HG03066 (cell line): ENCODE measurements around the gene PRMT7.
A peak's percentile ranks its signal among the peaks of the same experiment; 100 is the strongest.

Experiments used
- ATAC-seq: cut with Tn5 transposase; IDR thresholded peaks from one replicate; pipeline ENCODE4 v1.9.1; 2021; ENCODE audit warnings: low read depth; ENCODE audit not compliant: unreplicated experiment

Gene PRMT7

DNA sequence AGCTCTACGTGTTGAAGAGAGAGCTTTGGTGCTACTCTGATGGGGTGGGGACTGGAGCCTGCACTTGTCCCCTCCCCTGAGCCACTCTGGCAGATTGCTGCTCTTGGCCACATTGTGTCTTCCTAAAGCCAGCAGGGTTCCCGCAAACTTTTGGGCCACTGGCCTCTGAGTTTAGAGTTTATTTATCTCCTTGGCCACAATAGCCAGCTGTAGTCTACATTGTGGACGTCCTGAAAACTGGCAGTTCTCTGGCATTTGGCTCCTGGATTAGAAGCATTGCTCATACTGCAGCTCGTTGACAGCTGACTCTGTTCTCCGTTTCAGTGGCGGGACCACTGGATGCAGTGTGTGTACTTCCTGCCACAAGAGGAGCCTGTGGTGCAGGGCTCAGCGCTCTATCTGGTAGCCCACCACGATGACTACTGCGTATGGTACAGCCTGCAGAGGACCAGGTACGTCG, 34.6 kb downstream of the PRMT7 start:
- no peak for ATAC-seq

DNA sequence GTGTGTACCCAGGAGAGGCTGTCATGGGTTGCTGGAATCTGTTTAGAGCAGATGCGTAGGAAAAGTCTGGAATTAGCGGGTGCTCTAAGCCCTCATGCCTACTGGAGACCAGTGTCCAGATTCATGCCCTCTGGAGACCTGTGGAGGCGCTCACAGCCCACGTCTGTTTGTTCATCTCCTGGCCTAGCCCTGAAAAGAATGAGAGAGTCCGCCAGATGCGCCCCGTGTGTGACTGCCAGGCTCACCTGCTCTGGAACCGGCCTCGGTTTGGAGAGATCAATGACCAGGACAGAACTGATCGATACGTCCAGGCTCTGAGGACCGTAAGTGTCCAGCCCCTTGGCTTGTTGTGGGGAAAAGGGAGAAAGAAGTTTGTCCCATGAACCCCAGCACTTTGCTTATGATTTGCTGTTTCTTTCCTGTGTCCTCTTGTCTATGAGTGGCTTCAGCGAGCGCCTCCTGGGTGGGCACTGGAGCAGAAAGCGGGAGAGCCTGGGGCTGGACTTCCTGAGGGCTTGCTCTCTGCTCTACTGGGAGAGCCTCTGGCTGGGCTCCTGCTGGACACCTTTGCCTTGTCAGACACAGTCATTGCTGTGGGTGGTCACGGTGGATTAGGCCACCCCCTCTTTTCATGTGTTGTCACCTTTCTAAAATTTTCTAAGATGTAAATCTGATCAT, 35.3 kb downstream of the PRMT7 start:
- no peak for ATAC-seq

DNA sequence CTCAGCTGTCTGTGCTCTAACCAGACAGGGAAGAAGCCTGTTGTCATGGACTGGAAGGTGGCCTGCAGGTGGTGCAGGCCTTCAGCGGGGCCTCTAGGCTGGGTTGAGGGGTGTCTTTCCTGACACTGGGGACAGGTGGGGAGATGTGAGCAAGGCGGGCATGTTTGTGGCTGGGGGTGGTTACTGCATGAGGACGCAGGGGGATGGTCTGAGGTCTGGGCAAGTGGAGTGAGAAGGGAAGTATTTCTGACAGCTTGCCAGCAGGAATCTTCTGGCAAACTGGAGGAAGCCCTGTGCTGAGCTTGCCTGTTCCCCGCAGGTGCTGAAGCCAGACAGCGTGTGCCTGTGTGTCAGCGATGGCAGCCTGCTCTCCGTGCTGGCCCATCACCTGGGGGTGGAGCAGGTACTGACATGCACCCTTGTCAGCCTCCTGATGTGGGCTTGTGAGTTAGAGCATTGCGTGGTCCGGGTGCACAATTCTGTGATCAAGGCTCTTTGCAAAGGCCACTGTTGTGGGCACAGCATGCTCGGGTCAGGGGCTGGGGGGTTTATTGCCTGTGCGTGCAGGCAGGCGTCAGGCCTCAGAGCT, 36.2 kb downstream of the PRMT7 start:
- ATAC-seq, result no peak

DNA sequence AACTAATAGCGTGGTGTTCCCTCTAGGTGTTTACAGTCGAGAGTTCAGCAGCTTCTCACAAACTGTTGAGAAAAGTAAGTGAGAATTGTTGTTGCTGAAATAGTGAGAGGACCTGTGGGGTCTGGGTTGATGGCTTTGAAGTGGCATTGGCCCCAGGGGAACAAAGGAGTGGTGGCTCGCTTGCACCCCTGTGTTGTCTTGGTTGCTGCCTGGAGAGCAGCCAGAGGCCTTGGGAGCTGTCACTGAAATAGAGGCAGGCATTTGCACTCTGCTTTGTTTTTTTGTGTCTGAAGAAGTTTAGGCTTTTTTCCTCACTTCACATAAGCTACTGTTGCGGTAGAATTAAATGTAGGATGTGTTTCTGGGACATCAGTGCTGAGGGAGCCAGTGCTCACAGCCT, 36.8 kb downstream of the PRMT7 start:
- no peak for ATAC-seq

DNA sequence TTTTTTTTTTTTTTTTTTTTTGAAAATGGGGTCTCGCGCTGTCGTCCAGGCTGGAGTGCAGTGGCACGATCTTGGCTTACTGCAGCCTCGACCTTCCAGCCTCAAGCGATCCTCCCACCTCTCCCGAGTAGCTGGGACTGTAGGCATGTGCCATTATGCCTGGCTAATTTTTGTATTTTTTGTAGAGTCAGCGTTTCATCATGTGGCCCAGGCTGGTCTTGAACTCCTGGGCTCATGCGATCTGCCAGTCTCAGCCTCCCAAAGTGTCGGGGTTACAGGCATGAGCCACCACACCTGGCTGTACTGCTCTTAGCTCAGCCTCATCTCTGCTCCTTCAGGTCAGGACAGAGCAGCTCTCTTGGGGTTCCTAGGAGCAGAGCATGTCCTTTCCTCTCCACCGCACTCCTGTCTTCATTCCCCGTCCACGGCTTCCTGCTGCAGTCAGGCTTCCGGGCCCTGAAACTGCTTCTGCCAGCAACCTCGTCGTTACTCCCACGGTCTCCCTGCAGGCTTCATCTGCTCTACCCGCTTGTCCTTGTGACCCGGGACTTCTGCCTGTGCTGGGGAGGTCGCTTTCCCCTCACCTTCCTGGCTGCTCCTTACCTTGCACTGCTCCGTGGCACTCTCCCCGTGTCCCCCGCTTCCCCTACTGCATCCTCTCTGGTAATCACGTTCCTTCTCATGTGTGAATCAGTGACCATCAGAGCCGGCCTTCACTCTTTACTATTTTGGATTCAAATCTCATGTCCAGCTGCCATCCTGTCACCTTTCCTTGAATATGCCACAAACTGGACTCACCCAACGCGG, 38.0 kb downstream of the PRMT7 start:
- no peak for ATAC-seq

DNA sequence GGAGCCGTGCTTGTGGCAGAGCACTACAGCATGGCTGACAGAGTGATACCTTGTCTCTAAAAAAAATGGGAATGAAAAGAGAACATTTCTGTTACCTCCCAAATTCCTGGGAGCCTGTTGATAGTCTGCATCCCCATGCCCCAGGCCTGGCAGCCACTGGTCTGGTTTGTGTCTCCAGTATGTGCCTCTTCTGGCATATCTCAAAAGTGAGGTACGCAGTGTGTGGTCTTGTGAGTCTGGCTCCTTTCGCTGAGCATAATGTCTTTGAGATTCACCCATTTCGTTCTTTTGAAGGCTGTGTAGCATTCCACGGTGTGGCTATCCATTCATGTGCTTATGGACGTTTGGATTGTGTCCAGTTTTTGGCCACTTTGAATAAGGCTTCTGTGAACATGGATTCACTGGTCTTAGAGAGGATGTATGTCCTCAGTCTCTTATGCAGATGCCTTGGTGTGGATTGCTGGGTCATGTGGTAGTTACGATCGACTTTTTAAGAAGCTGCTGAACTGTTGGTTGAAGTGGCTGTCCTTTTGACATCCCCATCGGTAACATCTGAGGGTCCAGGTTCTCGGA, 39.1 kb downstream of the PRMT7 start:
- no peak for ATAC-seq

DNA sequence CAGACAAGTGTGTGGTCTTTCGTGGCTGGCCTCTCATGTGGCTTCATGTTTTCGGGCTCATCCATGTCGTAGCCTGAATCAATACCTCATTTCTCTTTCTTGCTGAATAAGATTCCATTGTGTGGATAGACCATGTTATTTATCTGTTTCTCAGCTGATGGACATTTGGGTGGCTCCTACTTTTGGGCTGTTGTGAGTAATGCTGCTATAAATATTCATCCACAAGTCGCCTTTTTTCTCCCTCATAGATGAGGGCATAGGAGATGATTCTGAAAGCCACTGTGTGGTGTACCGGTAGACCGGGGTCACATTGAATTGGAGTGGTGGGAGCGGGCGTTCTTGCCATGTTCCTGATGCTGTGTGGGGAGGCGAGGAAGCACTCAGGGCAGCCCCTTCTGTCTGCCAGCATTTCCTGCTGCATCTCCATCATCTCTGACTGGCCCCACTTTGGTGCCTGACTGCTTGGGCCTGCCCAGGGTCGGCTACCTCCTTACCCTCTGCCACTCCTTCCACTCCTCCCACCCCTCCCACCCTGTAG, 40.1 kb downstream of the PRMT7 start:
- ATAC-seq, result no peak

DNA sequence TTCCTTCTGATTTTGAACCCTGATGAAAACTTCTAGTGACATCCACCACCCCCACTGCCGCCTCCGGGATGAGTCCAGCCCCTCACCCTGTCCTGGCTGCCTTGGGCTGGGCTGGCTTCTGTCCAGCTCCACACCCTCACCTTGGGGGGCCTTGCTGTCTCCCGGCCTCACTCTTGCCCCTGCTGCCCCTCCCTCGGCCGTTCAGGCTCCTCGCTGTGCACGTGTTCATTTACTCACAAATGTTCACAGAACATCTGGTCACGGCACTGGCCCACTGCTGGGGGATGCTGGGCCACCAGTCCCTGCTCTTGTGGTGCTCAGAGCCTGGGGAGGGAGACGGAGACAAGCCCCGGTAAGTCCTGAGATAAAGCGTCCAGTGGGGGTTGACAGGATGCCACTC, 40.6 kb downstream of the PRMT7 start:
- no peak for ATAC-seq

DNA sequence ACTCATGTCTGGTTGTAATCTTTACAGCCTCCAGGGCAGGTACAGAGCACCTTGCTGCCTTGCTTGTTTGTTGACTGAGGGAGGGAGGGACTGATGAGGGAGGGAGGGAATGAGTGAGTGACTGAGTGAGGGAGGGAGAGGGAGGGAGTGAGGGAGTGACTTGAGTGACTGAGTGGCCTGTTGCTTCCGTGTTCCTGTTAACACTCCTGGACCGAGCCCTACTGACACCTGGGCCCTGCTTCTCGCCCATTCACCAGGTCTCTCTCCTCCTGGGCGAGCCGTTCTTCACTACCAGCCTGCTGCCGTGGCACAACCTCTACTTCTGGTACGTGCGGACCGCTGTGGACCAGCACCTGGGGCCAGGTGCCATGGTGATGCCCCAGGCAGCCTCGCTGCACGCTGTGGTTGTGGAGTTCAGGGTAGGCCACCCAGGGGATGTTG, 41.2 kb downstream of the PRMT7 start:
- ATAC-seq, result no peak

DNA sequence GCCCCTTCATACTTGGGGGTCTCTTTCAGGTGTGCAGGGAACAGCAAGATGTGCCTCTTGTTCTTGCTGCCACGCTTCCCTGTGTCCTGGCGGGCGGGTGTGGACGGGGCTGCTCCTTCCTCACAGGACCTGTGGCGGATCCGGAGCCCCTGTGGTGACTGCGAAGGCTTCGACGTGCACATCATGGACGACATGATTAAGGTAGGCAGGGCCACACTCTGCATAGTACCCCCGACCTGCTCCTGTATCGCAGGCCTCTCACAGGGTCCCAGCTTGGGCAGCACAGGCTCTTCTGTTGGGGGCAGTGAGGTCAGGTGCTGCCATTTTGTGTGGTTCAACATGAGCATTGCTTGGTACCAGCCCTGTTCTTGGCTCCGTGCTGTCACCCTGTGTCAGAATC, 42.5 kb downstream of the PRMT7 start:
- ATAC-seq, result no peak

DNA sequence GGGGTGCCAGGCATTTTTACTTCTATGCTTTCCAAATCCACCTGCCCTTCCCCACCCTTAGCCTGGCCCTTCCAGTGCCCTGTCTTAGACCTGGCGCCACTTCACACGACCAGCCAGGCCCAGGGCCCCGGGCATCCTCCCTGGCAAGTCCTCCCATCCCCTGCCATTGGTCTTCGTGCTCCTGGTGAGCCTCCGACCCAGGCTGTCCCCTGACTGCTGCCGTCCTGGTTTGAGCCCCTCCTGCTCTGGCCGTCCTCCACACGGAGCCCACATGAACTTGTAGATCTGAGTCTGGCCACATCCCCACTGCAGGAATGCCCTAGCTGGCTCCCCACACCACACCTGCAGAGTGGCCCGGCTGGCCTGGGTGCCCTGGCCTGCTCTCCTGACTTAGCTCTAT, 44.0 kb downstream of the PRMT7 start:
- no peak for ATAC-seq

DNA sequence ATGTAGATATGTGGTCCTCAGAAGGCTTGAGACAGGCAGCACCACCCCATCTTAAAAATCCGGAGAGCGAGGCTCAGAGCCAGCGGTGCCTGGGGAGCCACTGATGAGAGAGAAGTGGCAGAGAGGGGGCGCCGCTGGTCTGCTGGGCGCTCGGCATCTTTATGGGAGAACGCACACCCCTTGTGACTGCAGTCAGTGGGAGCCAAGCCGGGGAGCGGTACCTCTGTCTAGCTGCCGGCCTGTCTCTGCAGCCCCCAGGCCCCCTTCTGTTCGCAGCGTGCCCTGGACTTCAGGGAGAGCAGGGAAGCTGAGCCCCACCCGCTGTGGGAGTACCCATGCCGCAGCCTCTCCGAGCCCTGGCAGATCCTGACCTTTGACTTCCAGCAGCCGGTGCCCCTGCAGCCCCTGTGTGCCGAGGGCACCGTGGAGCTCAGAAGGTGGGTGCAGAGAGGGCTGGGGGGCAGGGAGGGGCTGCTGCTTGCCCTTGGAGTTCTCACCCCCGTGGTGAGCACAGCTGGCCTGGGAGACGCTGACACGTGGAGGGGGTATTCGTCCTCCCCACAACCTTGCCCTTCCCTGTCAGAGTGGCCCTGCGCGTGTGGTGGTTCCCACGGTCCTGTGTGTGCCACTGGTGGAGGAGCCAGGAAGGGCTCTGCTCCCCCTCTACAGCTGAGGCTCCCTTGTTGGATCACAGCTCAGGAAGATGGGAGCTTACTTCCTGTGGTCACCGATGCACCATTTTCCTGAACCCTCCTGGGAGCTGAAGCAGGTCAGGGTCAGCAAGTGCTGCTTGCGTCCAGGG, 44.8 kb downstream of the PRMT7 start:
- ATAC-seq, result no peak

DNA sequence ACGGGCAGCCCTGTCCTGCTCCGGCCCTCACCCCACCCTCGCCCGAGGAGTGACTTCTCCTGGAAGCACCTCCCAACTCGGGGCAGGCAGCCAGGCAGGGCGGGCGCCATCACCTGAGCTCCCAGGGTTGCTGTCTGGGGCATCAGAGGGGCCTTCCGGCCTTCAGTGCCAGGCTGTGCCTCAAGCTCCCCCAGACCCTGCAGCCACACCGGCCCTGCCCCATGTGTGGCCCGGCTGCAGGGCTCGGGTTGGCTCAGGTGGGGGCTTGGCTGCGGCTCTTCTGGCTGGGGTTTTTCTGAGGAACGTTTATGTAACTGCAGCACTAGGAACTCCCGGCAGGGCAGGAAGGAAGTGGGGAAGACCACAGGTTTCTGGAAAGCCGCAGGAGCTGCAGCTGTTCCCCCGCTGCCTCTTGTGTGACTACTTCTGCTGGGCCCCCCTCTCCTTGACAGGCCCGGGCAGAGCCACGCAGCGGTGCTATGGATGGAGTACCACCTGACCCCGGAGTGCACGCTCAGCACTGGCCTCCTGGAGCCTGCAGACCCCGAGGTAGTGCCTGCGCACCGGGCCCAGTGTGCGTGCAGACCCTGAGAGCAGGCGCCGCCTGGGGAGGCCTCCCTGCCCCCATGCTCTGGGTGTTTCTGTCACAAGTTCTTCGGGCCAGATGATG, 45.6 kb downstream of the PRMT7 start:
- peak; percentile 82 for ATAC-seq

DNA sequence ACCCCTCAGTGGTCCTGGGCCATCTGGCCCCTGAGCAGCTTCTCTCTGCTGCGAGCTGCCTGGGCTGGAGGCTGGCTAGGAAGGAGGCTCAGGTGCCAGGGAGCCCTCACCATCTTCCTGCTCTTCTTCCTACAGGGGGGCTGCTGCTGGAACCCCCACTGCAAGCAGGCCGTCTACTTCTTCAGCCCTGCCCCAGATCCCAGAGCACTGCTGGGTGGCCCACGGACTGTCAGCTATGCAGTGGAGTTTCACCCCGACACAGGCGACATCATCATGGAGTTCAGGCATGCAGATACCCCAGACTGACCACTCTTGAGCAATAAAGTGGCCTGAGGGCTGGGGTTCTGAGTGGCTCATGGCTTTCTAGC, 46.1 kb downstream of the PRMT7 start:
- no peak for ATAC-seq

DNA sequence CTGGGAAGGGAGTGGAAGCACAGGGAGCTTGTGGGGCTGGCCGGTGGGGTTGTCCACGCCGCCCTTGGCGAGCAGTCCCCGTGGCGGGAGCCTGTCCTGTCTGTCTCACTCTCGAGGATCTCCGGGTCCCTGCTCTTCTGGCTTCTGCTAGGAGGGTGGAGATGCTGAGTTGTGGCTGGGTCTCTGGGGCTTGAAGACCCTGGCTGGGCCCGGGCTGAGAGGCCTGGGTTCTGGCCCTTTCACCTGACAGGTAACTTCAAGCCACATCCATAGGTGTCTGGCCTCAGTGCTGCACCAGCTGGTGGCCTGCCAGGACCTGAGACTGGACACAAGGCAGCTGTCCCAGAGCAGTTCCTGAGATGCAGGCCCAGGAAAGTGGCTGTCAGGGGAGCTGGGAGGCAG, 46.7 kb downstream of the PRMT7 start:
- no peak for ATAC-seq

DNA sequence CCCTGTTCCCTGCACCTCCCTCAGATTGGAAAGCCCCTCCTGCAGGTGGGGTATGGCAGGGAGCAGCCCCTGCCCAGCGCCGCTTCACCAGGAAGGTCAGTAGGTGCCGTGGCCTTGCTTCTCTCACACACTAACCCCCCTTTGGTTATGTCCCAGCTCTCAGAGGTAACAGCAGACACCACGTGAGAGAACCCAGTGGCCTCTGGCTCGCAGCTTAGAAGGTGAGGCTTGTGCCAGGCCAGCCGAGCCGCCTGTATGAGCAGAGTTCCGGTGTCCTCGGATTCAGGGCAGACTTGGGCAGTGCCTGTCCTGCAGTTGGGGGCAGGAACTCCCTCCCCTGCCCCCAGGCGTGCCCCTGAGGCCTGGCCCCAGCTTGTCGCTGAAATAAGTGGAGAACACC, 47.1 kb downstream of the PRMT7 start:
- ATAC-seq, result no peak

DNA sequence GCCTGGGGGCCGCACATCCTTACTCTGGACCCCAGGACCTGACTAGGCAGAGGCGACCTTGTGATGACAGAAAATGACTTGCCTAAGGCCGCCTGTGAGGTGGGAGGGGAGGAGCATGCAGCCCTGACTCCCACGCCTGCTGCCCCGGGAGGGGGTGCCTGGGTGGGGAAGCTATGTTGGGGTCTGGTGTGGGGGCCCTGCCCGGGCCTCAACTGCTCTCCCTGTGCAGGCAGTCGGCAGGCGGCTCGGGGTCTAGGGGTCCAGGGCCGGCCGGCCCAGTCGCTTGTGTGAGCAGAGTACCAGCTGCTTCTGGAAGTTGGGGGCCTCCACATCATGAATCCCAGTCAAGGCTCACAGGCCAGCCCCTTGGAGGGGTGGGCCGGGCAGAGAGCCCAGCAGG, 48.1 kb downstream of the PRMT7 start:
- no peak for ATAC-seq

DNA sequence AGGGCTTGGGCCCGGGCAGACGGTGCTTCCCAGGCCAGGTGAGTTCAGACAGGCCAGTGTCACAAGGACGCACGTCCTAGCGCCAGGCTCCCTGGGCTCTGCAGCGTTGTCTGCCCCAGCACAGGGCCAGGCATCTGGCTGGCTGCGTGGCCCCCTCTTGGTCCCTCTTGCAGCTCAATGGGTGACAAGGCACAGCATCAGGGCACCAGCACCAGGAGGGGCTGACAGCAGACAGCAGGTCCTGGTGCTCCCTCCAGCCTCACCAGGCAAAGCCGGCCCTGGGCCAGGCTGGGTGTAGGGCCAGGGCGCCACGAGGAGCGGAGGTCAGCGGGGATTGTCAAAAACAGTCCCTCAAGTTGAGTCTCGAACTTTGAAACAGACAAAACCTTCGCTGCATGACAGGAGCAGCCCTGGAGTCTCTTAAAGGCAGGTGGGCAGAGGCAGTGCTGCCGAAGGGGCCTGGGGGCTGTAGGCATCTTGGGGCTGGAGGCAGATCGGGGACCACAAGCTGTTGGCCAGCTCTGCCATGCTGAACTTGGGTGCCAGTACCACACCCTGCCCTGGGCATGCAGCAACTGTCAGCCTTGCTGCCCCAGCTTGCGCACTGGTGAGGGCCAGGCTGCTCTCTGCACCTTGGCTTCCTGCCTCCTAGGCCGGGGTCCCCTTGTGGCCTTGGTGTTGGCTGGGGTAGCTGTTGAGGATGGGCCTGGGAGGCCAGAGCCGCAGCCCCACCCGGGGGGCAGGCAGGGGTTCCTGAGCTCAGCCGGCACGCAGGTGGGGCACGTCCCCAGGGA, 48.8 kb downstream of the PRMT7 start:
- ATAC-seq, result no peak

DNA sequence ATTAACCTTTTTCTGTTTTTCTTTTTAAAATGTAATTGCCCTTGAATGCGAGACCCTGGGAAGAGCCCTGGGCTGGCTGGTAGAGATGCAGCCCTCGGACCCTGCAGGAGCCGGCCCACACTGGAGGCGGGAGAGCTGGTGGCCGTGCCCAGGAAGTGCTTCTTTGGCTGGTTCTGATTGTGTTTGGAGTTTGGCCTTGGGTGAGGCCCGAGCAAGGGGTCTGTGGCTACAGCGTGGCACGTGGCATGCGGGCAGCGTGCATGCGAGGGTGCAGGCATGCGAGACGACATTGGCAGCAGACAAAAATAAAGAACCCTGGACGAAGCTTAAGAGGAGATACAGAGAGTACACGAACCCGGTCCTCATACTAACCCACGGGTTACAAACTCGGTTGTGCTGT, 49.7 kb downstream of the PRMT7 start:
- no peak for ATAC-seq
